ENCODE measurements around the gene CCL26.

Gene CCL26, protein sequence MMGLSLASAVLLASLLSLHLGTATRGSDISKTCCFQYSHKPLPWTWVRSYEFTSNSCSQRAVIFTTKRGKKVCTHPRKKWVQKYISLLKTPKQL

GRCh38 chr7:75772081-75773077, at the start of gene CCL26:
CCL26 (minus strand) TSS chr7:75772211; CDS start chr7:75772176, 35 bp downstream.
- H3K4me1 ChIP-seq (ENCODE audit: control insufficient read depth, insufficient read depth, low read length) = no peaks in the 10 kb centered on the region
- H3K36me3 ChIP-seq (ENCODE audit: control insufficient read depth in 2 of 2, insufficient read depth in 1 of 2, low read length in 2 of 2) = no peaks in the 10 kb centered on the region
- no peak within 1 kb of the TSS for H3K27ac ChIP-seq (ENCODE audit: extremely low read depth, low read depth, low read length)
- no peak within 1 kb of the TSS for H3K4me3 ChIP-seq (ENCODE audit: low read depth, low read length)
- CTCF ChIA-PET = interaction anchor here (1.9 kb wide), 1 partner anchor 10 kb away, joined by 8 read pairs; no protein-coding TSS in a partner anchor
- H3K9me3 ChIP-seq (ENCODE audit: control insufficient read depth, insufficient read depth, low read depth, low read length) = no peaks in the 10 kb centered on the region
- POLR2A ChIA-PET = no interaction called here
- TF ChIP-seq ZNF677 (tag by site-specific recombination; IDR thresholded peaks at IDR 0.05) (no peak), ZNF324 (tag by site-specific recombination; IDR thresholded peaks at IDR 0.05) (no peak), ZFP37 (tag by site-specific recombination; IDR thresholded peaks at IDR 0.05) (no peak), KLF1 (tag by site-specific recombination; IDR thresholded peaks at IDR 0.05) (peak; percentile 62), ZNF19 (tag by site-specific recombination; IDR thresholded peaks at IDR 0.05; ENCODE audit: low read depth) (no peak), OSR2 (tag by site-specific recombination; IDR thresholded peaks at IDR 0.05) (0 out of 2 replicates have a peak, but pooled peaks have one; percentile 14), ZNF654 (tag by site-specific recombination; IDR thresholded peaks at IDR 0.05; ENCODE audit: low read depth) (no peak), MZF1 (tag by site-specific recombination; IDR thresholded peaks at IDR 0.05; ENCODE audit: borderline replicate concordance) (peak; percentile 67; the same call in 1 of the 2 replicates), SP7 (tag by site-specific recombination; IDR thresholded peaks at IDR 0.05) (peak; percentile 51; the same call in 1 of the 2 replicates), ZNF335 (tag by site-specific recombination; conservative IDR thresholded peaks at IDR 0.05) (peak; percentile 34; the same call in 1 of the 2 replicates)
- TF ChIP-seq, protein P1, sequence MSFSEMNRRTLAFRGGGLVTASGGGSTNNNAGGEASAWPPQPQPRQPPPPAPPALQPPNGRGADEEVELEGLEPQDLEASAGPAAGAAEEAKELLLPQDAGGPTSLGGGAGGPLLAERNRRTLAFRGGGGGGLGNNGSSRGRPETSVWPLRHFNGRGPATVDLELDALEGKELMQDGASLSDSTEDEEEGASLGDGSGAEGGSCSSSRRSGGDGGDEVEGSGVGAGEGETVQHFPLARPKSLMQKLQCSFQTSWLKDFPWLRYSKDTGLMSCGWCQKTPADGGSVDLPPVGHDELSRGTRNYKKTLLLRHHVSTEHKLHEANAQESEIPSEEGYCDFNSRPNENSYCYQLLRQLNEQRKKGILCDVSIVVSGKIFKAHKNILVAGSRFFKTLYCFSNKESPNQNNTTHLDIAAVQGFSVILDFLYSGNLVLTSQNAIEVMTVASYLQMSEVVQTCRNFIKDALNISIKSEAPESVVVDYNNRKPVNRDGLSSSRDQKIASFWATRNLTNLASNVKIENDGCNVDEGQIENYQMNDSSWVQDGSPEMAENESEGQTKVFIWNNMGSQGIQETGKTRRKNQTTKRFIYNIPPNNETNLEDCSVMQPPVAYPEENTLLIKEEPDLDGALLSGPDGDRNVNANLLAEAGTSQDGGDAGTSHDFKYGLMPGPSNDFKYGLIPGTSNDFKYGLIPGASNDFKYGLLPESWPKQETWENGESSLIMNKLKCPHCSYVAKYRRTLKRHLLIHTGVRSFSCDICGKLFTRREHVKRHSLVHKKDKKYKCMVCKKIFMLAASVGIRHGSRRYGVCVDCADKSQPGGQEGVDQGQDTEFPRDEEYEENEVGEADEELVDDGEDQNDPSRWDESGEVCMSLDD (tag by site-specific recombination; IDR thresholded peaks at IDR 0.05) = no peak

DNA sequence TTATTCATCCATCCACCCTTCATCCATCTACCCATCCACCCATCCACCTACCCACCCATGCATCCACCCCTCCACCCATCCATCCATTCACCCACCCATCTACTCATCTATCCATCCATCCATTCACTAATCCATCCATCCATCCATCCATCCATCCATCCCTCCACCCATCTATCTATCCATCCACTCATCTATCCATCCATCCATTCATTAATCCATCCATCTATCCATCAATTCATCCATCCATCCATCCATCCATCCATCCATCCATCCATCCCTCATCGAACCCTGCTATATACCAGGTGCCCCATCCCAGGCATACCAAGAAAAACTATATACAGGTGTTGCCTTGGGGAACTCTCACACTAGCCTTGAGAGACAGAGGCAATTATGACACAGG, 48.7 kb upstream of the CCL26 start:
- TF ChIP-seq, protein P1 (tag by site-specific recombination; IDR thresholded peaks at IDR 0.05) = no peak
- TF ChIP-seq ZNF366 (tag by site-specific recombination; conservative IDR thresholded peaks at IDR 0.05) (peak; percentile 97), ZBTB21 (tag by site-specific recombination; IDR thresholded peaks at IDR 0.05) (no peak), ZBTB17 (tag by site-specific recombination; IDR thresholded peaks at IDR 0.05) (peak; percentile 80)
- no peaks in the 10 kb centered on the region for H3K9me3 ChIP-seq (ENCODE audit: control insufficient read depth, insufficient read depth, low read depth, low read length)
- POLR2A ChIA-PET = no interaction called here
- H3K27ac ChIP-seq (ENCODE audit: extremely low read depth, low read depth, low read length) = no peak overlapping the region
- no peaks in the 10 kb centered on the region for H3K4me1 ChIP-seq (ENCODE audit: control insufficient read depth, insufficient read depth, low read length)
- H3K36me3 ChIP-seq (ENCODE audit: control insufficient read depth in 2 of 2, insufficient read depth in 1 of 2, low read length in 2 of 2) = no peaks in the 10 kb centered on the region
- H3K4me3 ChIP-seq (ENCODE audit: low read depth, low read length) = no peak overlapping the region
- CTCF ChIA-PET = no interaction called here

- H3K9me3 ChIP-seq (ENCODE audit: control insufficient read depth, insufficient read depth, low read depth, low read length) = no peaks in the 10 kb centered on the region
- no peak overlapping the region for H3K27ac ChIP-seq (ENCODE audit: extremely low read depth, low read depth, low read length)
- no peaks in the 10 kb centered on the region for H3K36me3 ChIP-seq (ENCODE audit: control insufficient read depth in 2 of 2, insufficient read depth in 1 of 2, low read length in 2 of 2)
- H3K4me1 ChIP-seq (ENCODE audit: control insufficient read depth, insufficient read depth, low read length) = no peaks in the 10 kb centered on the region
- H3K4me3 ChIP-seq (ENCODE audit: low read depth, low read length) = no peak overlapping the region
- POLR2A ChIA-PET = no interaction called here
- CTCF ChIA-PET = no interaction called here
- TF ChIP-seq HOXA7 (CRISPR knock-in tag; IDR thresholded peaks at IDR 0.05; ENCODE audit: borderline replicate concordance) (no peak), ZNF776 (tag by site-specific recombination; IDR thresholded peaks at IDR 0.05; ENCODE audit: borderline replicate concordance) (no peak), ZBTB21 (tag by site-specific recombination; IDR thresholded peaks at IDR 0.05) (no peak), ZBTB1 (tag by site-specific recombination; IDR thresholded peaks at IDR 0.05) (no peak), BCL6B (tag by site-specific recombination; IDR thresholded peaks at IDR 0.05) (0 out of 2 replicates have a peak, but pooled peaks have one; percentile 29), ZNF610 (tag by site-specific recombination; IDR thresholded peaks at IDR 0.05; ENCODE audit: borderline replicate concordance) (no peak), ZFP41 (tag by site-specific recombination; IDR thresholded peaks at IDR 0.05; ENCODE audit: borderline replicate concordance) (no peak), ZNF132 (tag by site-specific recombination; IDR thresholded peaks at IDR 0.05; ENCODE audit: borderline replicate concordance) (no peak)
Measured at GRCh38 chr7:75819711-75820110, 47.7 kb upstream of the CCL26 start.

Measured in HEK293 (cell line).